Activated CD4-positive, alpha-beta T cell treated with anti-CD3 and anti-CD28 coated beads for 1 hour (primary cell): Measurements from ENCODE around the gene CLEC12A.
"Not testable (repeated sequence)": the region's sequence is repeated elsewhere in the genome, so short reads cannot be mapped to it uniquely, and the experiment has no call there.

Source experiments
- DNase-seq: peaks from one replicate; pipeline ENCODE4 v3.0.0-alpha.2; 2020

Gene CLEC12A

GRCh38 chr12:9971181-9971580 lies at the start of gene CLEC12A:
Gene CLEC12A (plus strand): TSS chr12:9971409. CDS start chr12:9971597, 188 bp downstream.
- no peak for DNase-seq

GRCh38 chr12:9922429-9922828 lies 48.8 kb upstream of the CLEC12A start:
- DNase-seq = no peak

GRCh38 chr12:9925705-9926393 lies 45.4 kb upstream of the CLEC12A start:
- DNase-seq = no peak

DNA sequence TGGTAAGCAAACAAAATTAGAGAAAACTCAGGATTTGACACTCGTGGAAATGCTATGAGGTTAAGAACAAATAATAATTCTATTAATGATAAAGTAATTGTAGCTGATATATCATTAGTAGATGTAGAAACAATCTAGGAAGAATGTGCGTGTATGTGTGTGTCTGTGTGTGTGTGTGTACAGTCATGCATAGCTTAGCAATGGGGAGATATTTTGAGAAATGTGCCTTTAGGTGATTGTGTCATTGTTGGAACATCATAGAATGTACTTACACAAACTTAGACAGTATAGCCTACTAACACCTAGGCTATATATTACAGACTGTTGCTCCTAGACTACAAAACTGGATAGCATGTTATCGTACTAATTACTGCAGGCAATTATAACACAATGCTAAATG lies 44.3 kb upstream of the CLEC12A start:
- DNase-seq = no peak

DNA sequence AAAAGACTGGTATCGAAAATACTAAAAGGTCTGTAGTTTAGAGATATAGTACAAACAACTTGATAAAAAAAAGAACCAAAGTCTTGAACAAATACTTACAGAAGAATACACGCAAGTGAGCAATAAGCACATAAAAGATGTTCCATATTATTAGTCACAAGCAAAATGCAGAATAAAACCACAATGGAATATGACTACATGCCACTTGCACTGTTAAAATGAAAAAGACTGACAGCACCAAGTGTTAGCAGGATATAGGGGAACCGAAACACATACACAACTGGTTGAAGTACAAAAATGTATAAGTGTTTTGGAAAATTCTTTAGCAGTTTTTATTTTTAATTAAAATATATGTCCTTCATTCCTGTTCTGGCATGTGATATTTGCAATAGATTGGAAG lies 42.6 kb upstream of the CLEC12A start:
- no peak for DNase-seq

DNA sequence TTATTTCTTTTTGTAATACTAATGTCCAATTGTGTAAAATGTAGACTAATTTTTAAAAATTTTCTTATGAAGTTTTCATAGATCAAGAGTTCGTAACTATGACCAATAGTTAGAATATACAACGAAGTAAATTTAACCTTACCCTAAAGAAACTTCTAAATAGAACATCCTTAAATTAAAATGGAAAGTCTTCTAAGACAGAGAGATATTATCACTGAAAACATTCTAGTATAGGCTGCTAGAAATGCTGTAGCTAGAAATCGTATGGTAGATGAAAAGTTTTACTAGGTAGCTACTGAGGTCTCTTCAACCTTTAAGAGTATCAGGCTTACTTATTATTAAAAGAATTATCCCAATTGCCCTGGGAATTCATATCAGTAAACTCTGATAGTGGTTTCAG lies 40.0 kb upstream of the CLEC12A start:
- no peak for DNase-seq

DNA sequence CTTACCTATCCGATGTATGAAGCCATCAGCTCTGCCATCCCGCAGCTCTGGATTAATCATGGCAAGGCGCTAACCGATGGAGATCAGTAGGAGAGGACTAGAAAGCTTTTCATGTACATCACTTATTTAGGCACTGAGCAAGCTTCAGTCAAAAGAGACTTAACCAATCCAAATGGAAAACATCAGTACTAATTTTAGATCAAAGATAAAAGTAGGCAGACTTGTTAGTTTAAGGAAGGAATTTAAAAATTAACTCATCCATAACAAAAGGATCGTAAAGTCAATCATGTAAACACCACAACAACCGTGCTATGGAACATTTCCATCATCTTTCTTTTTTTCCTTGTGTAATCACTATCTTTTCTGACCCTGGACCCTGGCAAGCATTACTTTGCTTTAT lies 38.9 kb upstream of the CLEC12A start, which contains the start of gene CLEC2A:
Gene CLEC2A (minus strand): TSS at position 101 of the 400 bp plus-strand sequence. CDS start 41 bp downstream, at position 60.
- DNase-seq = no peak

DNA sequence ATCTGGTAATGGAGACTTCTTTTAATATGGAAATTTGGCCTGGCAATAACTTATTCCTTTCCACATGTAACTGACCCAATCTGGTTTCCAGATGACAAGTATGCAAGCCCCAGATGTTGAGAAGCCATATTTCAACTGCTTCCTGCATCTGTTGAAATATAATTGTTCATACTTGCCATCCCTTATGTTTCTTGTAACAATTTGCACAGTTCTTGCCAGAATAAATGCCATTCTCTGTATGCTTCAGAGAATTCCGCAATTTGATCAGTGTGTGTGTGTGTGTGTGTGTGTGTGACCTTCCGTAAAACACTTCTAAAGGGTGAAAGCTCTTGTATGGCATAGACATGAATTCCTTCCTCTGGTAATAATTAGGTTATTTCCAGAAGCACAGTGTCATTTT lies 37.3 kb upstream of the CLEC12A start:
- DNase-seq = no peak

DNA sequence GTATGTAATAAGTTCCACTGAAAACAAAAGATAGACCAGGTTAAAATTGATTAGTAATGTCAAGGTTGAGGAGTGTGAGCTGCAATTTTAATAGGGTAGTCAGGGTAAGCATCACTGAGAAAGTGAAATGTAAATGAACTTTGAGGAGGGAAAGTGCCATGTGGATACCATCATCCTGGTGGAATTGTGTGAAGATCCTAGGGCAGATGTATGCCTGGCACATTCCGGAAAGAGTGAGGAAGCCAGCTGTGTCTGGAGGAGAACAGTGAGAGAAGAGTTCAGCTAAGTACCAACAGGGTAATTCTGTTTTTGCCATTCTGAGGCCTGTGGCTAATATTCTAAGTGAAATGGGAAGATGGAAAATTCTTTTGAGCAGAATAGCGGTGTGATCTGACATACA lies 36.2 kb upstream of the CLEC12A start:
- no peak for DNase-seq

- DNase-seq = no peak
Observed at GRCh38 chr12:9936591-9936990, 34.6 kb upstream of the CLEC12A start.

- DNase-seq = no peak
Observed at GRCh38 chr12:9940375-9940774, 30.8 kb upstream of the CLEC12A start.

- DNase-seq = no peak
Observed at GRCh38 chr12:9941838-9942237, 29.4 kb upstream of the CLEC12A start.

GRCh38 chr12:9943240-9943639 lies 28.0 kb upstream of the CLEC12A start:
- DNase-seq = no peak

- DNase-seq = no peak
Observed at GRCh38 chr12:9944391-9944790, 26.8 kb upstream of the CLEC12A start.

DNA sequence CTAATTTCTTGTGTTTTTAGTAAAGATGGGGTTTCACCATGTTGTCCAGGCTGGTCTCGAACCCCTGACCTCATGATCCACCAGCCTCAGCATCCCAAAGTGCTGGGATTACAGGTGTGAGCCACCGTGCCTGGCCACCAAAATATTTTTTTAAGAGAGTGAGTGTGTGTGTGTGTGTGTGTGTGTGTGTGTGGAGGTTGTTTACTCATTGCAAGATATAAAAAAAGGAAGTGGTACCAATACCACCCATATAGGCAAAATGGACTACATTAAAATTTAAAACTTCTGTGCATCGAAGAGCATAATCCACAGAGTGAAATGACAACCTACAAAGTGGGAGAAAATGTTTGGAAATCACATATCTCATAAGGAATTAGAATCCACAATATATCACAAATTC lies 23.5 kb upstream of the CLEC12A start:
- DNase-seq = no peak

- no peak for DNase-seq
Observed at GRCh38 chr12:9948606-9949296, 22.5 kb upstream of the CLEC12A start.

DNA sequence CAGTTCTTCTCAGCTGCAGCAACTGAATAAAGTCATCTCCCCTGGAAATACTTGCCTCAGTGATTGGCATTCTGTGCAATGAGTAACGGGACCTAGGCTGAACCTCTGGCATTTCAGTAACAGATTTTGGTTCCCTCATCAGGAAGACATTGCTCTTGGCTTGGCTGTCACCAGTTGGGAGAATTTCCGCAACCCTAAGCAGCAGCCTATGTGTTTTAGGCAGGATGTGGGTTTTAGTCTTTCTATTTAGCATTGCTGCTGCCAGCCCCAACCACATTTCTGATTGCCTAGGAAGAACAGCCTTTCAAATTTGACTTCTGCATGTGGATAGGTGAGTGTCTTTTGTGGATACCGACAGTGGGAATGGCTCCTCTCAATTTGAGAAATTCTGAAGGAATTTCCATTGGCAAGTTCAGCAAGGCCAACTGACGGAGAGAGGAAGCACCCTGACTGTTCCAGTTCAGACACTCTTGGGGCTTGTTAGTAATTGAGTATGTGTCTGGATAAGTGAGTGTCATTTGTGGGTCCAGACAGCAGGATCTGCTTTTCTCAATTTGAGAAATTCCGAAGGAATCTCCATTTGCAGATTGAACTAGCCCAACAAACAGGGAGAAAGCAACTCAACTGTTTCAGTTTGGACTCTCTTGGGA lies 20.1 kb upstream of the CLEC12A start:
- peak; percentile 12 for DNase-seq

GRCh38 chr12:9952954-9953729 lies 18.1 kb upstream of the CLEC12A start:
- DNase-seq = not testable (repeated sequence)

- DNase-seq = no peak
Observed at GRCh38 chr12:9957834-9958233, 13.4 kb upstream of the CLEC12A start.

- no peak for DNase-seq
Observed at GRCh38 chr12:9960590-9960989, 10.6 kb upstream of the CLEC12A start.

- no peak for DNase-seq
Observed at GRCh38 chr12:9961106-9961505, 10.1 kb upstream of the CLEC12A start.

DNA sequence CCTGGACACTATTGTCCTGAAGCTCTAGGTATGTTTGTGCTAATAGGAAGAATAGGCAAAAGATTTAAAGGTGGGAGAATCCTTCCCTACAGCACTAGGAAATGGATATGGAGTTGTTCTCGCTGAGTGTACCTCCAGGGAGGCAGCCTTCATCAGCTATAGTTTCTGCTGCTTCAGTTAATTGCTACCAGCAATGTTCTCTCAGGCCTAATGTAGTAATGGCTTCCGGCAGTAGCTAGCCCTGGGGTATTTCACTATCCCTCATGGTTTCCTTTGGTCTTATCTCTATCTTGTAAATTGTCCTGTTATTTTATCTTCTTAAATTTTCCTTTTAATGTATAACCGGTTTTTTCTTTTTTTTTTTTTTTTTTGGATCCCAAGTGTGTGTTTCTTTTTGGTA lies 9.3 kb upstream of the CLEC12A start:
- DNase-seq = no peak

GRCh38 chr12:9969673-9970072 lies 1.5 kb upstream of the CLEC12A start:
- DNase-seq = no peak
